ENCODE data around the gene HIVEP1.

- TF ChIP-seq CTCF (IDR thresholded peaks at IDR 0.05): no peak
- TF ChIP-seq ZFX (IDR thresholded peaks at IDR 0.05; ENCODE audit: borderline replicate concordance): no peak
Observed at GRCh38 chr6:12163744-12164507, 151.8 kb downstream of the HIVEP1 start.
